ENCODE measurements around the gene IL1RAPL1. TPM values are rescaled to one million over a fixed set of nuclear protein-coding genes. Genes with fewer than 3 reads are reported as not detected.

IL1RAPL1 gene
- total RNA-seq, 4 donors from 2014 or later = 0.42 to 0.99 (median 0.46) TPM

GRCh38 chrX:29136904-29137303 is 549.7 kb downstream of the IL1RAPL1 start:
- WGBS = 71% methylated on average over 2 of the region's 2 CpGs

DNA sequence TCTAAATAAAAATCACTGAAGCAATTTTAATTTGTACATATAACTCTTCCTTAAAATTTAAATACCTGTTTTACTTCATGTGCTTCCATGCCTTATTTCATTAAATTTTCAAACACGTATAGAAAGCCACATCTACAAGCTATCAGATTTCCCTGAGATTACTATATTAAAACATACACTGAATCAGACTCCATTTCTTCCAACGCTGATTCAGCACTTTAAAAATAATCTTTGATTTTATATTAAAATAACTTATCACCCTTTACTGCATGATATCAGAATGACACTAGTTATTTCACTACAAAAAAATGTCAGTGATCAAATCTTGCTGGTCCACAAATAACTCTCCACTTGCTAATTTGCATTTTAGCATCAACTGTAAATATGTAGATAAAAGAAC is 550.8 kb downstream of the IL1RAPL1 start:
- TF ChIP-seq, protein P1, sequence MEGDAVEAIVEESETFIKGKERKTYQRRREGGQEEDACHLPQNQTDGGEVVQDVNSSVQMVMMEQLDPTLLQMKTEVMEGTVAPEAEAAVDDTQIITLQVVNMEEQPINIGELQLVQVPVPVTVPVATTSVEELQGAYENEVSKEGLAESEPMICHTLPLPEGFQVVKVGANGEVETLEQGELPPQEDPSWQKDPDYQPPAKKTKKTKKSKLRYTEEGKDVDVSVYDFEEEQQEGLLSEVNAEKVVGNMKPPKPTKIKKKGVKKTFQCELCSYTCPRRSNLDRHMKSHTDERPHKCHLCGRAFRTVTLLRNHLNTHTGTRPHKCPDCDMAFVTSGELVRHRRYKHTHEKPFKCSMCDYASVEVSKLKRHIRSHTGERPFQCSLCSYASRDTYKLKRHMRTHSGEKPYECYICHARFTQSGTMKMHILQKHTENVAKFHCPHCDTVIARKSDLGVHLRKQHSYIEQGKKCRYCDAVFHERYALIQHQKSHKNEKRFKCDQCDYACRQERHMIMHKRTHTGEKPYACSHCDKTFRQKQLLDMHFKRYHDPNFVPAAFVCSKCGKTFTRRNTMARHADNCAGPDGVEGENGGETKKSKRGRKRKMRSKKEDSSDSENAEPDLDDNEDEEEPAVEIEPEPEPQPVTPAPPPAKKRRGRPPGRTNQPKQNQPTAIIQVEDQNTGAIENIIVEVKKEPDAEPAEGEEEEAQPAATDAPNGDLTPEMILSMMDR (IDR thresholded peaks at IDR 0.05) = no peak
- TF ChIP-seq POLR2AphosphoS5 (IDR thresholded peaks at IDR 0.05) = no peak
- TF ChIP-seq EP300 (IDR thresholded peaks at IDR 0.05) = no peak
- no peak for TF ChIP-seq POLR2A (IDR thresholded peaks at IDR 0.05; ENCODE audit: low read depth)
- WGBS = 70% methylated on average over 2 of the region's 2 CpGs
- Histone ChIP-seq H3K36me3 (no peaks in the 10 kb centered on the region), H3K4me3 (no peak overlapping the region), H3K9me3 (no peaks in the 10 kb centered on the region), H3K27ac (replicated peaks in 1 of 4) (no peak overlapping the region), H3K27me3 (no peaks in the 10 kb centered on the region), H3K4me1 (no peaks in the 10 kb centered on the region)
- no peak for DNase-seq (ENCODE audit: extremely low spot score)
- intact Hi-C loops (cut with DNase I) = no loop called here

More at GRCh38 chrX:29136904-29137303, 549.7 kb downstream of the IL1RAPL1 start:
- Histone ChIP-seq H3K9me3 (no peaks in the 10 kb centered on the region), H3K4me3 (no peak overlapping the region), H3K27me3 (no peaks in the 10 kb centered on the region), H3K36me3 (no peaks in the 10 kb centered on the region), H3K27ac (replicated peaks in 1 of 4) (no peak overlapping the region), H3K4me1 (no peaks in the 10 kb centered on the region)
- TF ChIP-seq EP300 (IDR thresholded peaks at IDR 0.05) = no peak
- TF ChIP-seq POLR2AphosphoS5 (IDR thresholded peaks at IDR 0.05) = no peak
- TF ChIP-seq POLR2A (IDR thresholded peaks at IDR 0.05; ENCODE audit: low read depth) = no peak
- TF ChIP-seq, protein P1 (IDR thresholded peaks at IDR 0.05) = no peak
- DNase-seq (ENCODE audit: extremely low spot score) = no peak
- intact Hi-C loops (cut with DNase I) = no loop called here

- no peak for DNase-seq (ENCODE audit: extremely low spot score)
- no peaks in the 10 kb centered on the region for H3K4me1 ChIP-seq
- no peak overlapping the region for H3K27ac ChIP-seq (replicated peaks in 1 of 4)
- no peaks in the 10 kb centered on the region for H3K9me3 ChIP-seq
- no peak for TF ChIP-seq POLR2A (IDR thresholded peaks at IDR 0.05; ENCODE audit: low read depth)
- TF ChIP-seq, protein P1 (IDR thresholded peaks at IDR 0.05) = no peak
- no peak for TF ChIP-seq EP300 (IDR thresholded peaks at IDR 0.05)
- no peak for TF ChIP-seq POLR2AphosphoS5 (IDR thresholded peaks at IDR 0.05)
- H3K4me3 ChIP-seq = no peak overlapping the region
- no peaks in the 10 kb centered on the region for H3K27me3 ChIP-seq
- 83% methylated on average over 5 of the region's 5 CpGs for WGBS
- intact Hi-C loops (cut with DNase I) = no loop called here
- no peaks in the 10 kb centered on the region for H3K36me3 ChIP-seq
These were observed 556.1 kb downstream of the IL1RAPL1 start for GRCh38 chrX:29143356-29143755.

DNA sequence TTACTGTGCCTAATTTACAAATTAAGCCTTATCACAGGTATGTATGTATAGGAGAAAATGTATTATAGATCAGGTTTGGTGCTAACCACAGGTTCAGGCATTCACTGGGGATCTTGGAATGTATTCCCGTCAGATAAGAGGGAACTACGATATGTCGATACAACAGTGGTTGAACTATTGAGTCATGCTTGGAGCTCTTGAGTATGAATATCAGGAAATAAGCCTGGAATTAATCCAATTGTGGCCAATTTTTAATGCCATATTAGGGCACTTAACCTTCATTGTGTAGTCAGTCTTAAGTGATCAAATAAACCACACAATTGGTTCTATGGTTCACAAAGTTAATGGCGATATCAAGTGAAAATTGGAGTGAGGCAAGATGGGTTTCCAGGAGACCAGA is 556.5 kb downstream of the IL1RAPL1 start:
- DNase-seq (ENCODE audit: extremely low spot score) = no peak
- Histone ChIP-seq H3K9me3 (no peaks in the 10 kb centered on the region), H3K27ac (replicated peaks in 1 of 4) (no peak overlapping the region), H3K4me3 (no peak overlapping the region), H3K4me1 (no peaks in the 10 kb centered on the region), H3K36me3 (no peaks in the 10 kb centered on the region), H3K27me3 (no peaks in the 10 kb centered on the region)
- intact Hi-C loops (cut with DNase I) = no loop called here
- 92% methylated on average over 4 of the region's 4 CpGs for WGBS
- TF ChIP-seq EP300 (IDR thresholded peaks at IDR 0.05) = no peak
- no peak for TF ChIP-seq POLR2A (IDR thresholded peaks at IDR 0.05; ENCODE audit: low read depth)
- no peak for TF ChIP-seq POLR2AphosphoS5 (IDR thresholded peaks at IDR 0.05)
- TF ChIP-seq, protein P1 (IDR thresholded peaks at IDR 0.05) = no peak

GRCh38 chrX:29145316-29145715 is 558.1 kb downstream of the IL1RAPL1 start:
- TF ChIP-seq POLR2AphosphoS5 (IDR thresholded peaks at IDR 0.05) (no peak), POLR2A (IDR thresholded peaks at IDR 0.05; ENCODE audit: low read depth) (no peak), EP300 (IDR thresholded peaks at IDR 0.05) (no peak)
- TF ChIP-seq, protein P1 (IDR thresholded peaks at IDR 0.05) = no peak
- H3K4me1 ChIP-seq = no peaks in the 10 kb centered on the region
- no peaks in the 10 kb centered on the region for H3K27me3 ChIP-seq
- no peak overlapping the region for H3K27ac ChIP-seq (replicated peaks in 1 of 4)
- intact Hi-C loops (cut with DNase I) = no loop called here
- no peak for DNase-seq (ENCODE audit: extremely low spot score)
- H3K9me3 ChIP-seq = no peaks in the 10 kb centered on the region
- WGBS = 61% methylated on average over 4 of the region's 4 CpGs
- H3K36me3 ChIP-seq = no peaks in the 10 kb centered on the region
- no peak overlapping the region for H3K4me3 ChIP-seq

All from esophagus muscularis mucosa (tissue), 4 donors.